Calu3 (cell line): Measurements from ENCODE around the gene DAB1. TPM values are rescaled to one million over a fixed set of nuclear protein-coding genes. Genes with fewer than 3 reads are reported as not detected.

Experiments
- BruUV-seq: library from RNA; stranded (reverse); fragments of 400-500 nt; replicated peaks from 2 replicates; lab custom pipeline; 2021; lab: Mats Ljungman, UMichigan
- CTCF ChIA-PET: fragments of 300-600 bp; sonication (Branson Sonifier 250); formaldehyde crosslinking; loops from one replicate; lab custom pipeline; 2022; ENCODE audit warnings: antibody characterized with exemption; lab: Charles Lee
- DNase-seq: peaks from one replicate; pipeline ENCODE4 v3.0.0; 2022
- H3K27ac Mint-ChIP-seq: one replicate; pipeline ENCODE4 v1.8.0; 2022; ENCODE audit warnings: mixed read lengths; ENCODE audit not compliant: unreplicated experiment
- H3K27me3 Mint-ChIP-seq: one replicate; pipeline ENCODE4 v1.8.0; 2022; ENCODE audit warnings: mixed read lengths; ENCODE audit not compliant: unreplicated experiment
- H3K36me3 Mint-ChIP-seq: one replicate; pipeline ENCODE4 v1.8.0; 2022; ENCODE audit warnings: mild to moderate bottlenecking, moderate library complexity, mixed read lengths; ENCODE audit not compliant: insufficient read depth, unreplicated experiment
- H3K4me1 Mint-ChIP-seq: one replicate; pipeline ENCODE4 v1.8.0; 2022; ENCODE audit warnings: mild to moderate bottlenecking, low read depth, mixed read lengths; ENCODE audit not compliant: unreplicated experiment
- H3K4me3 Mint-ChIP-seq: one replicate; pipeline ENCODE4 v1.8.0; 2022; ENCODE audit warnings: mild to moderate bottlenecking, low read depth, moderate library complexity, mixed read lengths; ENCODE audit not compliant: unreplicated experiment
- H3K9me3 Mint-ChIP-seq: one replicate; pipeline ENCODE4 v1.8.0; 2022; ENCODE audit warnings: low read depth, mixed read lengths; ENCODE audit not compliant: unreplicated experiment
- intact Hi-C: fragments of 100-400 bp; cut with micrococcal nuclease; formaldehyde crosslinking; loops from one replicate; pipeline ENCODE4 v1.10.0; 2022; ENCODE audit not compliant: unreplicated experiment
- total RNA-seq: library from RNA; stranded (reverse); gene quantifications from 2 replicates; pipeline ENCODE4 v1.2.3, GENCODE V29; 2022
- TF ChIP-seq, protein P1 (sequence below): fragments of 200-600 bp; IDR thresholded peaks from one replicate; pipeline ENCODE4 v1.8.0; 2022; ENCODE audit warnings: antibody characterized with exemption; ENCODE audit not compliant: unreplicated experiment

Gene DAB1
- total RNA-seq, 1 experiment from 2014 or later: not detected

DNA sequence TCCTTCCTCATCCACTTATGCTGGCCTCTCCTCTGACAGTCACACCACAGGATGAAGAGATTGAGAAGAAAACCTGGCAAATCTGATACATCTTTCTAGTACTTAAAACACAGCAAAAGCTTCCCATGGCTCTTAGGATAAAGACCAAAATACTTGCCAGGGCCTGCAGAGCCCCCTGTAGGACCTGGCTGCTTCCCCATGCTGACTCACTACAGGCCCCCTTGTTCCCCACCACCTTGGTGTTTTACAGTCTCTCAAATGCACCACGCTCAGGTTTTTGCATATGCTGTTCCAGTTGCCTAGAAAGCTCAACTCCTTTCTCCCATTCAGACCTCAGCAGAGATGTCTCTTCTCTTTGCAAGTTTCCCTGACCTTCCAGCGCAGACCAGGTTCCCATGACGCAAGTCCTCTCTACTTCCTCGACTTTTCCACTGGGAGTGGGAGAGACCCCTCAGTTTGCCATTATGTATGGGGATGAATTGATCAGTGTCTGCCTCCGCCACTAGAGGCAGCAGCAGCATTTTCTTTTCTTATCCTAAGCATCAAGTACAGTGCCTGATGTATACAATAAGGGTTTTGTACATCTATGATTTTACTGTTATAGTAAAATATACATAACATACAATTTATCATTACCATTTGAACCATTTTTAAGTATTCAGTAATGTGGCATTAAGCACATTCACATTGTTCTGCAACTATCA, 344.3 kb downstream of the DAB1 start:
- H3K27ac Mint-ChIP-seq: no peak overlapping the region
- no peak for DNase-seq
- H3K4me3 Mint-ChIP-seq: no peak overlapping the region
- CTCF ChIA-PET: no interaction called here
- BruUV-seq: no TSS peak
- TF ChIP-seq, protein P1, sequence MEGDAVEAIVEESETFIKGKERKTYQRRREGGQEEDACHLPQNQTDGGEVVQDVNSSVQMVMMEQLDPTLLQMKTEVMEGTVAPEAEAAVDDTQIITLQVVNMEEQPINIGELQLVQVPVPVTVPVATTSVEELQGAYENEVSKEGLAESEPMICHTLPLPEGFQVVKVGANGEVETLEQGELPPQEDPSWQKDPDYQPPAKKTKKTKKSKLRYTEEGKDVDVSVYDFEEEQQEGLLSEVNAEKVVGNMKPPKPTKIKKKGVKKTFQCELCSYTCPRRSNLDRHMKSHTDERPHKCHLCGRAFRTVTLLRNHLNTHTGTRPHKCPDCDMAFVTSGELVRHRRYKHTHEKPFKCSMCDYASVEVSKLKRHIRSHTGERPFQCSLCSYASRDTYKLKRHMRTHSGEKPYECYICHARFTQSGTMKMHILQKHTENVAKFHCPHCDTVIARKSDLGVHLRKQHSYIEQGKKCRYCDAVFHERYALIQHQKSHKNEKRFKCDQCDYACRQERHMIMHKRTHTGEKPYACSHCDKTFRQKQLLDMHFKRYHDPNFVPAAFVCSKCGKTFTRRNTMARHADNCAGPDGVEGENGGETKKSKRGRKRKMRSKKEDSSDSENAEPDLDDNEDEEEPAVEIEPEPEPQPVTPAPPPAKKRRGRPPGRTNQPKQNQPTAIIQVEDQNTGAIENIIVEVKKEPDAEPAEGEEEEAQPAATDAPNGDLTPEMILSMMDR: no peak
- intact Hi-C loops: no loop called here
- peaks cover 5% of the 10 kb centered on the region for H3K9me3 Mint-ChIP-seq
- H3K27me3 Mint-ChIP-seq: no peaks in the 10 kb centered on the region
- no peaks in the 10 kb centered on the region for H3K36me3 Mint-ChIP-seq
- H3K4me1 Mint-ChIP-seq: no peaks in the 10 kb centered on the region

DNA sequence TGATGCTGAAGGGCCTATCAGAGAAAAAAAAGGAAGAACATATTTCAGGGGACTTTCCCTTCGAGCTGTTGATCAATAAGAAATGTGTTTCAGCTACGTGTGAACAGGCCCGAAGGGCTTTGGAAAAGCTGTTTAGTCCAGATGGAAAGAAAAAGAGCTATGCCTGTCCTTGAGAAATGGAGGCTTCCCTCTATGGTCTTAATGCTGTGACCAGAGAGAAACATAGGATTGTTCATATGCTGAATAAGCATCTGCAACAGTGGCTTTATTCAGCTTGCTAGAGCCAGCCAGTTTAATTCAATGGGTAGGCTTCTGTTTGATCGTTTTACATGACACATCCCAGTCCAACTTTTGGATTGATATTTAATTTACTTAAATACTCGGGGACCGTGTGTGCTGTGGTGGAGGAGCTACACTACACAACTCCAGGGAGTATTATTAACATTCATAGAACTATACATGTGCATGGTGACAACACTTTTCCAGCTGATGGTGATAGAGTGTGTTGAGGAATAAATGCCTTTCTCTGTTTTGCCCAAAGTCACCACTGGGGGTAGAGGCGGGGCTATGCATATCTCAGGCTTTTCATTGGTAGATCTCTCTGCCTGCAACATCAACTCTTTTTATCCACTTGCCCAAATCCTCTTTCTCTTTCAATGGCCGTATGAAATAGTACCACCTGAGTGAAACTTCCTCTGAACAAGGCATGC, 351.3 kb downstream of the DAB1 start:
- Mint-ChIP-seq H3K27me3 (no peaks in the 10 kb centered on the region), H3K9me3 (peaks cover 2% of the 10 kb centered on the region), H3K36me3 (no peaks in the 10 kb centered on the region), H3K27ac (no peak overlapping the region), H3K4me1 (no peaks in the 10 kb centered on the region), H3K4me3 (no peak overlapping the region)
- intact Hi-C loops: no loop called here
- CTCF ChIA-PET: no interaction called here
- BruUV-seq: no TSS peak
- TF ChIP-seq, protein P1: no peak
- no peak for DNase-seq

DNA sequence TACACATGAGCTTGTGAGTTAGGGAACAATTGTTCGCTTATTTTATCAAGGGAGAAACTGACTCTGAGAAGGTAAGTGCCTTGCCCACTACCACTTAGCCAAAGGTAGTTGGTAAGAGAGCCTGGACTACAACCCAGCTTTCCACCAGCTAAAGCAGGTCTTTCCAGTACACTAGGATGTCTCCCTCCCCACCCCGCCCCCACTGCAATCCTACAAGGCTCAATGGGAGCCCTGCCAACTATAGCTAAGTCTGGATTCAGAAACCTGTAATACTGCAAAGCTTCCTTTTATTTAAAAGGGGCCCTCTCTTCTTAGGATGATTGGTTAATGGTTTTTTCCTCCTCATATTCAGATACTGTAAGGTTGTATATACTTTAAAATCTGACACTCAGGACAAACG, 356.0 kb downstream of the DAB1 start:
- BruUV-seq: no TSS peak
- Mint-ChIP-seq H3K27me3 (no peaks in the 10 kb centered on the region), H3K36me3 (no peaks in the 10 kb centered on the region), H3K4me1 (no peaks in the 10 kb centered on the region), H3K9me3 (no peaks in the 10 kb centered on the region), H3K27ac (no peak overlapping the region), H3K4me3 (no peak overlapping the region)
- DNase-seq: no peak
- CTCF ChIA-PET: no interaction called here
- intact Hi-C loops: no loop called here
- TF ChIP-seq, protein P1: no peak

GRCh38 chr1:57066980-57067610, 356.8 kb downstream of the DAB1 start:
- CTCF ChIA-PET: no interaction called here
- intact Hi-C loops: no loop called here
- Mint-ChIP-seq H3K36me3 (no peaks in the 10 kb centered on the region), H3K9me3 (no peaks in the 10 kb centered on the region), H3K27me3 (no peaks in the 10 kb centered on the region), H3K27ac (no peak overlapping the region), H3K4me3 (no peak overlapping the region), H3K4me1 (no peaks in the 10 kb centered on the region)
- TF ChIP-seq, protein P1: no peak
- DNase-seq: no peak
- BruUV-seq: no TSS peak
